ENCODE measurements around the gene CABLES1.

DNA sequence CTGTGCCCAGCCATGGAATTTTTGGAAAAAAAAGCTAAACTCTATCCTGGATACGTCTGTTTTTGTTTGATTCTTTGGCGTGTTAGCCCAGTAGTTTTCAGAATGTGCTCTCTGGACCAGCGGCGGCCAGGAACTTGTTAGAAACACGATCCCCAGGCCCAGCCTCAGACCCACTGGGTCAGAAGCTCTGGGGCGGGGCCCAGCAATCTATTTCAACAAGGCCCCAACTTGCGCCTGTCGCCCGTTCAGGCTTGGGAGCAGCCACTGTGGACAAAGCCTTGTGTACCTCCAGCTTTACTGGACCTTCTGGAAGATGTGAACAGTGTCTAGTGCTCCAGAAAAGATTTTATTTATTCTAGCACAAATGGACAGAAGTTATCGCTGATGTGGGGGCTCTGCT is 14.3 kb downstream of the CABLES1 start:
- TF ChIP-seq RFX5 (IDR thresholded peaks at IDR 0.05; ENCODE audit: low read length) = no peak
- TF ChIP-seq, protein P1, sequence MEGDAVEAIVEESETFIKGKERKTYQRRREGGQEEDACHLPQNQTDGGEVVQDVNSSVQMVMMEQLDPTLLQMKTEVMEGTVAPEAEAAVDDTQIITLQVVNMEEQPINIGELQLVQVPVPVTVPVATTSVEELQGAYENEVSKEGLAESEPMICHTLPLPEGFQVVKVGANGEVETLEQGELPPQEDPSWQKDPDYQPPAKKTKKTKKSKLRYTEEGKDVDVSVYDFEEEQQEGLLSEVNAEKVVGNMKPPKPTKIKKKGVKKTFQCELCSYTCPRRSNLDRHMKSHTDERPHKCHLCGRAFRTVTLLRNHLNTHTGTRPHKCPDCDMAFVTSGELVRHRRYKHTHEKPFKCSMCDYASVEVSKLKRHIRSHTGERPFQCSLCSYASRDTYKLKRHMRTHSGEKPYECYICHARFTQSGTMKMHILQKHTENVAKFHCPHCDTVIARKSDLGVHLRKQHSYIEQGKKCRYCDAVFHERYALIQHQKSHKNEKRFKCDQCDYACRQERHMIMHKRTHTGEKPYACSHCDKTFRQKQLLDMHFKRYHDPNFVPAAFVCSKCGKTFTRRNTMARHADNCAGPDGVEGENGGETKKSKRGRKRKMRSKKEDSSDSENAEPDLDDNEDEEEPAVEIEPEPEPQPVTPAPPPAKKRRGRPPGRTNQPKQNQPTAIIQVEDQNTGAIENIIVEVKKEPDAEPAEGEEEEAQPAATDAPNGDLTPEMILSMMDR (IDR thresholded peaks at IDR 0.05) = no peak
- no peak for TF ChIP-seq RAD21 (IDR thresholded peaks at IDR 0.05; ENCODE audit: low read length)
- TF ChIP-seq SMC3 (IDR thresholded peaks at IDR 0.05; ENCODE audit: low read depth, low read length) = no peak
- TF ChIP-seq MEF2A (IDR thresholded peaks at IDR 0.05; ENCODE audit: borderline replicate concordance, low read depth) = no peak
- TF ChIP-seq, protein P2, sequence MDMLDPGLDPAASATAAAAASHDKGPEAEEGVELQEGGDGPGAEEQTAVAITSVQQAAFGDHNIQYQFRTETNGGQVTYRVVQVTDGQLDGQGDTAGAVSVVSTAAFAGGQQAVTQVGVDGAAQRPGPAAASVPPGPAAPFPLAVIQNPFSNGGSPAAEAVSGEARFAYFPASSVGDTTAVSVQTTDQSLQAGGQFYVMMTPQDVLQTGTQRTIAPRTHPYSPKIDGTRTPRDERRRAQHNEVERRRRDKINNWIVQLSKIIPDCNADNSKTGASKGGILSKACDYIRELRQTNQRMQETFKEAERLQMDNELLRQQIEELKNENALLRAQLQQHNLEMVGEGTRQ (IDR thresholded peaks at IDR 0.05; ENCODE audit: borderline replicate concordance, low read depth, low read length) = no peak
- TF ChIP-seq USF1 (IDR thresholded peaks at IDR 0.05; ENCODE audit: borderline replicate concordance, low read depth) = no peak
- no peak for TF ChIP-seq POLR2AphosphoS5 (IDR thresholded peaks at IDR 0.05; ENCODE audit: low read depth, low read length)
- no peak for TF ChIP-seq NRF1 (IDR thresholded peaks at IDR 0.05; ENCODE audit: low read depth, low read length)
- no peak for TF ChIP-seq GATA2 (CRISPR knock-in tag; IDR thresholded peaks at IDR 0.05)
- no peak for TF ChIP-seq FOXM1 (IDR thresholded peaks at IDR 0.05; ENCODE audit: low read depth)
- no peak for TF ChIP-seq TAF1 (IDR thresholded peaks at IDR 0.05; ENCODE audit: borderline replicate concordance, low read depth, low read length)
- no peak for TF ChIP-seq REST (IDR thresholded peaks at IDR 0.05; ENCODE audit: low read depth, low read length)
